Mesendoderm (in vitro differentiated cells): Measurements from ENCODE around the gene CELA3A.

Experiments
- DNase-seq: peaks from one replicate; pipeline ENCODE4 v3.0.0; 2013
- H2AK5ac ChIP-seq: 2 replicates; pipeline ENCODE4 v1.6.1; 2013; ENCODE audit warnings: low read length, inconsistent platforms
- H2BK120ac ChIP-seq: 2 replicates; pipeline ENCODE4 v1.6.1; 2013; ENCODE audit warnings: low read depth, mild to moderate bottlenecking, low read length, moderate library complexity, mixed read lengths
- H2BK15ac ChIP-seq: replicated peaks from 2 replicates; pipeline ENCODE4 v1.6.1; 2013; ENCODE audit warnings: low read depth, mild to moderate bottlenecking, moderate library complexity
- H2BK5ac ChIP-seq: 2 replicates; pipeline ENCODE4 v1.6.1; 2013; ENCODE audit warnings: low read length, inconsistent platforms
- H3K18ac ChIP-seq: 2 replicates; pipeline ENCODE4 v1.6.1; 2013; ENCODE audit warnings: mild to moderate bottlenecking, low read length, mixed read lengths
- H3K23ac ChIP-seq: one replicate; pipeline ENCODE4 v1.6.1; 2013; ENCODE audit warnings: low read length
- H3K27ac ChIP-seq: 2 replicates; pipeline ENCODE4 v1.5.1; 2013; ENCODE audit warnings: low read depth, mild to moderate bottlenecking, inconsistent platforms, low read length, moderate library complexity
- H3K27me3 ChIP-seq: 2 replicates; pipeline ENCODE4 v1.6.1; 2013; ENCODE audit warnings: low read length, control low read depth, mild to moderate bottlenecking, inconsistent platforms; ENCODE audit not compliant: insufficient read depth, poor library complexity
- H3K36me3 ChIP-seq: 2 replicates; pipeline ENCODE4 v1.6.1; 2013; ENCODE audit warnings: low read length, inconsistent platforms; ENCODE audit not compliant: control insufficient read depth, insufficient read depth
- H3K4ac ChIP-seq: one replicate; pipeline ENCODE4 v1.6.1; 2013; ENCODE audit warnings: low read depth, mild to moderate bottlenecking, low read length, moderate library complexity
- H3K4me1 ChIP-seq: 2 replicates; pipeline ENCODE4 v1.6.1; 2013; ENCODE audit warnings: low read depth, low read length, inconsistent platforms; ENCODE audit not compliant: control insufficient read depth
- H3K4me2 ChIP-seq: 2 replicates; pipeline ENCODE4 v1.6.1; 2013; ENCODE audit warnings: low read length
- H3K4me3 ChIP-seq: 2 replicates; pipeline ENCODE4 v1.5.1; 2013; ENCODE audit warnings: mild to moderate bottlenecking, low read length
- H3K56ac ChIP-seq: one replicate; pipeline ENCODE4 v1.6.1; 2013; ENCODE audit warnings: low read length
- H3K79me1 ChIP-seq: 2 replicates; pipeline ENCODE4 v1.6.1; 2013; ENCODE audit warnings: low read length, inconsistent platforms
- H3K79me2 ChIP-seq: 2 replicates; pipeline ENCODE4 v1.6.1; 2013; ENCODE audit warnings: mild to moderate bottlenecking, low read length; ENCODE audit not compliant: control insufficient read depth, insufficient read depth
- H3K9ac ChIP-seq: 2 replicates; pipeline ENCODE4 v1.6.1; 2013; ENCODE audit warnings: low read length, inconsistent platforms
- H4K5ac ChIP-seq: one replicate; pipeline ENCODE4 v1.6.1; 2013; ENCODE audit warnings: low read length
- H4K8ac ChIP-seq: one replicate; pipeline ENCODE4 v1.6.1; 2013; ENCODE audit warnings: low read depth, mild to moderate bottlenecking, control low read depth, low read length, moderate library complexity
- WGBS: extraction: QIAGEN DNeasy Blood & Tissue Kit; methylation state at CpG from one replicate; pipeline ENCODE4 v1.1.7; 2013; ENCODE audit warnings: low lambda C conversion rate, missing lambda C conversion rate; ENCODE audit not compliant: insufficient coverage; ENCODE audit errors: extremely low coverage; 5-methylcytosine and 5-hydroxymethylcytosine counted together

CELA3A gene

DNA sequence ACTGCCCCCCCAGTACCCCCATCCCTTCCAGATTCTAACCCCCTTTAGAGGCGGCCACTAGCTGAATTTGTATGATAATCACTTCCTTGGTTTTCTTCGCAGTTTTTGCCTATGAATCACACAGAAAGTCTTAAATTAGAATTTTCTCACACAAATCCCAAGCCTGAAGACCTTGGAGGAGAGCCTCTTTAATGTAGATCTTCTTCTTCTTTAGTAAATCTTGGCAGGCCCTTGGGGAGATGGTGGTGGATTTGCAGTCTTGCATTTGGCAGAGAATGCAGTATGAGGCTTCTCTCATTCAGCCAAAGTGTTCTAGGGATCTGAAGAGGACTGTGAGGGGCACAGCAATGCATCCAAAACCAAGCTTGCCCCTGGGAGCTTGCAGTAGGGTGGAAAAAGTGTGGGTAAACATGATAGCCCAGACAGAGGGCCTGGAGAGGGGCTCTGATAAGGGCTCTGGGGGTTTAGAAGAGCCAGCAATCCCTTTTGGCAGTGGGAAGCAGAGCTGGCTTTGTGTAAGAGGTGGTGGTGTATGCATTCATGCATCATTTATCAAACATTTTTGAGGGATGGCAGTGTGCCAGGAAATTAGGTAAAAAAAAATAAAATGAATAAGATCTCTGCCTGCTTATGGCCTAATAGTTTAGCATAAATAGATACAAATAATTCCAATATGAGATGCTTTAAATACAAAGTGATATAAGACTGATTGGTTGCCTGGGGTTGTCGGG, 43.4 kb downstream of the CELA3A start:
- Histone ChIP-seq H3K79me1 (no peaks in the 10 kb centered on the region), H3K4ac (no peak overlapping the region), H2BK5ac (no peak overlapping the region), H3K23ac (no peak overlapping the region), H4K8ac (no peak overlapping the region), H3K27me3 (no peaks in the 10 kb centered on the region), H3K79me2 (no peaks in the 10 kb centered on the region), H3K18ac (no peak overlapping the region), H3K4me1 (no peaks in the 10 kb centered on the region), H4K5ac (no peak overlapping the region), H2BK15ac (no peak overlapping the region), H3K36me3 (no peaks in the 10 kb centered on the region), H2AK5ac (no peak overlapping the region), H3K9ac (no peak overlapping the region), H3K56ac (no peak overlapping the region), H3K4me3 (no peak overlapping the region), H3K27ac (no peak overlapping the region), H3K4me2 (no peak overlapping the region), H2BK120ac (no peak overlapping the region)
- no peak for DNase-seq
- no CpG with 5 or more reads among the region's 3 CpGs for WGBS

DNA sequence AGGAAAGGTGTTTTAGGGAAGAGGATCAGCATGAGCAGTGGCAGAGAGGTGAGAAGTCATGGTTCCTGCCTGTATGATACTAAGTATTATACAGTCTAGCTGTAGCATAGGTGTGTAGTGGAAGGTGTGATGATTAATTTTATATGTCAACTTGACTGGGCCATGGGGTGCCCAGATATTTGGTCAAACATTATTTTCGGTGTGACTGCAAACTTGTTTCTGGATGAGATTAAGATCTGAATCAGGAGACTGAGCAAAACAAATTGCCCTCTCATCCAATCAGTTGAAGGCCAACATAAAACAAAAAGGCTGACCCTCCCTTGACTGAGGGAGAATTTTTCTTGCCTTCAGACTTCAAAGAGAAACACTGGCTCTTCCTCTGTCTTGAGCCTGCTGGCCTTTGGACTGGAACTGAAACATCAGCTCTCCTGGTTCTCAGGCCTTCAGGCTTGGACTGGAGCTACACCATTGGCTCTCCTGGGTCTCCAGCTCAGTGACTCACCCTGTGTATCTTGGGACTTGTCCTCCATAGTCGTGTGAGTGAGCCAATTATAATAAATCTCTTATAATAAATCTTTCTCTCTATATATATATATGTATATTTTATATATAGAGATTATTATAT, 44.3 kb downstream of the CELA3A start:
- WGBS, result no CpG with 5 or more reads among the region's 2 CpGs
- H3K27ac ChIP-seq, result no peak overlapping the region
- H3K79me2 ChIP-seq, result no peaks in the 10 kb centered on the region
- no peak overlapping the region for H3K56ac ChIP-seq
- no peak overlapping the region for H4K5ac ChIP-seq
- H3K27me3 ChIP-seq, result no peaks in the 10 kb centered on the region
- no peak overlapping the region for H2BK5ac ChIP-seq
- H3K4ac ChIP-seq, result no peak overlapping the region
- no peaks in the 10 kb centered on the region for H3K79me1 ChIP-seq
- no peak overlapping the region for H4K8ac ChIP-seq
- no peak overlapping the region for H3K4me3 ChIP-seq
- H3K4me1 ChIP-seq, result no peaks in the 10 kb centered on the region
- no peak overlapping the region for H2AK5ac ChIP-seq
- H3K36me3 ChIP-seq, result no peaks in the 10 kb centered on the region
- no peak overlapping the region for H2BK120ac ChIP-seq
- no peak overlapping the region for H2BK15ac ChIP-seq
- H3K18ac ChIP-seq, result no peak overlapping the region
- no peak overlapping the region for H3K4me2 ChIP-seq
- DNase-seq, result no peak
- H3K23ac ChIP-seq, result no peak overlapping the region
- no peak overlapping the region for H3K9ac ChIP-seq

DNA sequence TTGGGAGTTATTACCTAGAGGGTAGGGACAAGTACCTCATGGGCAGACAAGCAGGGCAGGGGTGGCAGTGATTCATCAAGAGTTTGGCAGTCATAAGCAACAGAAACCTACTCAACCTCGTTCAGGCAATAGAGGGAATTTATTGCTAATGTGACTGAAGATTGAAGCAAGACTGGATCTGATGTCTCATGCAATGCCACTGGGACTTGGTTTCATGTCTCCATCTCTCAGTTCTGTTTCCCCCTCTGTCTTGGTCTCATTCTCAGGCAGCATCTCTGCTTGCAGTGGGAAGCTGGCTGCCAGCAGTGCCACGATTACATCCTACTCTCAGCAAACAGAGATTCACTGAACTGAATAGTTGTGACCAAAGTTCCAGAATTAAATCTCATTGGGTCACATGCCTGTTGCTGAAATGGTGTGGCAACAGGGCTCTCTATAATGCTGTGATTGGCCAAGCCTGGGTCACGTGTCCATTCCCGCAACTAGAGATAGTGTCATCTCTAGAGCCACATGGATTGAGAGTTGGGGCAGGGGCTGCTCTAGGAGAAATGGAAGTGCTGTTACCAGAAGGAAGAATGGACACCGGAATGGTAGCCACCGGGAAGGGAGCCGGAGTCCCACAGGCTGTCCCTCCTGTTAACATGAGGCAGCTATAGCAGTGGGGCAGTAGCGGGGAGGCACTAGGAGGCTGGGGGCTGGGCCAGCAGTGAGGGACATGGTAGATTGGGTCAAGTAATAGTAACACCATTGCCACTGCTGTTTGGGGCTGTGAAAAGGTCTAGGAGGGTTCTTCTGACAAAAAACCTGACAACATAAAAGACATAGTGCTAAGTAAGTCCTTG, 47.1 kb downstream of the CELA3A start:
- Histone ChIP-seq H3K79me1 (no peaks in the 10 kb centered on the region), H3K36me3 (no peaks in the 10 kb centered on the region), H3K4me1 (no peaks in the 10 kb centered on the region), H2BK15ac (no peak overlapping the region), H2BK120ac (no peak overlapping the region), H3K27me3 (no peaks in the 10 kb centered on the region), H2AK5ac (no peak overlapping the region), H2BK5ac (no peak overlapping the region), H3K9ac (no peak overlapping the region), H3K4me2 (no peak overlapping the region), H3K56ac (no peak overlapping the region), H3K18ac (no peak overlapping the region), H4K5ac (no peak overlapping the region), H3K79me2 (peaks cover 4% of the 10 kb centered on the region), H3K23ac (no peak overlapping the region), H3K27ac (no peak overlapping the region), H3K4ac (no peak overlapping the region), H3K4me3 (no peak overlapping the region), H4K8ac (no peak overlapping the region)
- WGBS, result no CpG with 5 or more reads among the region's 8 CpGs
- peak; percentile 36 for DNase-seq

DNA sequence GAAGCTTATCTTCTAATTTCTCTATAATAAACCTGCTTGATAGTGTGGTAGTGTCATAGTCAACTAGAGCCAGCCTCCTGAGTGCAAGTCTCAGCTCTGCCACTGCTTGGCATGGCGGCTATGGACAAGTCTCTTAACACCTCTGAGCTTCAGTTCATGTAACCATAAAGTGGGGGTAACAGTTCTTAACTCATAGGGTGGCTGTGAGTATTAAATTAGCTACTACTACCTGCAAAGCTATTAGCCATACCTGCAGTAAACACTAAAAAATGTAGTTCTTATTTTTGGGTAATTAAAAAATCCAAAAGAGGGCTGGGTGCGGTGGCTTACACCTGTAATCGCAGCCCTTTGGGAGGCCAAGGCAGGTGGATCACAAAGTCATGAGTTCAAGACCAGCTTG, 48.9 kb downstream of the CELA3A start:
- Histone ChIP-seq H3K79me2 (peaks cover 18% of the 10 kb centered on the region), H4K5ac (no peak overlapping the region), H3K9ac (no peak overlapping the region), H3K4me3 (no peak overlapping the region), H2BK5ac (no peak overlapping the region), H3K27me3 (no peaks in the 10 kb centered on the region), H3K36me3 (no peaks in the 10 kb centered on the region), H3K18ac (no peak overlapping the region), H3K27ac (no peak overlapping the region), H3K4me1 (no peaks in the 10 kb centered on the region), H2AK5ac (no peak overlapping the region), H3K56ac (no peak overlapping the region), H4K8ac (no peak overlapping the region), H3K4me2 (no peak overlapping the region), H2BK120ac (no peak overlapping the region), H2BK15ac (no peak overlapping the region), H3K79me1 (no peaks in the 10 kb centered on the region), H3K23ac (no peak overlapping the region), H3K4ac (no peak overlapping the region)
- no peak for DNase-seq
- WGBS, result no CpG with 5 or more reads among the region's 3 CpGs

DNA sequence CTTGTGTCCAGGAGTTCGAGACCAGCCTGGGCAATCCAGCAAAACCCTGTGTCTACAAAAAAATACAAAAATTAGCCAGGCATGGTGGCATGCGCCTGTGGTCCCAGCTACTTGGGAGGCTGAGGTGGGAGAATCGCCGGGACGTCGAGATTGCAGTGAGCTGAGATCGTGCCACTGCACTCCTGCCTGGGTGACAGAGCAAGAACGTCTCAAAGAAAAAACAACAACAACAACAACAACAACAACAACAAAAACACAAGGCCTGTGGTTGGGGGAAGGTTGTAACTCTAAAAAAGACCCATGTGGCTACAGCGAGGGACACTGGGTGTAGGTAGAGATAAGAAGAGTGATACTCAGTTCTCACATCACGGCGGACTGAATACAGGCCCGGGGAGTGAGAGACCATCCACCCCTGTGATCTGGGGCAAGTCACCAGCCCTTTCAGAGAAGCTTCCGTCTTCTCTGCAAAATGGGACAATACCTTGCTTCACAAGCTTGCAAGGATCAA, 50.2 kb downstream of the CELA3A start:
- DNase-seq, result no peak
- no peak overlapping the region for H3K9ac ChIP-seq
- no peak overlapping the region for H3K56ac ChIP-seq
- H3K36me3 ChIP-seq, result no peaks in the 10 kb centered on the region
- no peak overlapping the region for H2BK15ac ChIP-seq
- H3K27me3 ChIP-seq, result no peaks in the 10 kb centered on the region
- H3K27ac ChIP-seq, result no peak overlapping the region
- H4K5ac ChIP-seq, result no peak overlapping the region
- no peak overlapping the region for H2BK120ac ChIP-seq
- no peak overlapping the region for H3K18ac ChIP-seq
- H2AK5ac ChIP-seq, result no peak overlapping the region
- no peak overlapping the region for H3K4ac ChIP-seq
- H3K4me2 ChIP-seq, result no peak overlapping the region
- no peak overlapping the region for H4K8ac ChIP-seq
- H3K23ac ChIP-seq, result no peak overlapping the region
- WGBS, result no CpG with 5 or more reads among the region's 13 CpGs
- no peaks in the 10 kb centered on the region for H3K79me1 ChIP-seq
- no peak overlapping the region for H3K4me3 ChIP-seq
- H2BK5ac ChIP-seq, result no peak overlapping the region
- H3K4me1 ChIP-seq, result no peaks in the 10 kb centered on the region
- H3K79me2 ChIP-seq, result peaks cover 31% of the 10 kb centered on the region
